Fibroblast of the aortic adventitia (primary cell): ENCODE results near the gene TRIM8. TPM values are rescaled to one million over a fixed set of nuclear protein-coding genes. Genes with fewer than 3 reads are reported as not detected.

ENCODE experiments used
- DNase-seq: peaks from one replicate; pipeline ENCODE4 v3.0.0-alpha.2; 2010; ENCODE audit warnings: low read depth
- H3K4me3 ChIP-seq: 2 replicates; pipeline ENCODE4 v1.5.1; 2011; ENCODE audit warnings: low read depth, mild to moderate bottlenecking, control low read depth, low read length, moderate library complexity
- total RNA-seq: library from RNA; depleted of rRNA; stranded (reverse); fragments of >200 nt; gene quantifications from 2 replicates; pipeline ENCODE4 v1.2.3, GENCODE V29; 2012; ENCODE audit warnings: low replicate concordance
- TF ChIP-seq, protein P1 (sequence below): IDR thresholded peaks from 2 replicates; pipeline ENCODE4 v1.5.1; 2011; ENCODE audit warnings: mild to moderate bottlenecking, low read length, control low read depth, inconsistent platforms; ENCODE audit not compliant: insufficient read depth

The TRIM8 gene
- total RNA-seq, 1 donor, result 83.0 TPM

DNA sequence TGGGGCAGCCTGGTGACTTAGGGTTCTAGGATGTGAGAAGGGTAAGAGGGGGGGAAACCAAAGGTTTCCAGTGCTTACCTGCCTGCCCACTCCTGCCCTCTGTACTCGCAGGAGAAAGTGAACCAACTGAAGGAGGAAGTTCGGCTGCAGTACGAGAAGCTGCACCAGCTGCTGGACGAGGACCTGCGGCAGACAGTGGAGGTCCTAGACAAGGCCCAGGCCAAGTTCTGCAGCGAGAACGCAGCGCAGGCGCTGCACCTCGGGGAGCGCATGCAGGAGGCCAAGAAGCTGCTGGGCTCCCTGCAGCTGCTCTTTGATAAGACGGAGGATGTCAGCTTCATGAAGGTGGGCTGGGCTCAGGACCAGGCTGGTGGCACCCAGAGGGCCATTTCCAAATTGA lies 10.7 kb downstream of the TRIM8 start:
- TF ChIP-seq, protein P1, sequence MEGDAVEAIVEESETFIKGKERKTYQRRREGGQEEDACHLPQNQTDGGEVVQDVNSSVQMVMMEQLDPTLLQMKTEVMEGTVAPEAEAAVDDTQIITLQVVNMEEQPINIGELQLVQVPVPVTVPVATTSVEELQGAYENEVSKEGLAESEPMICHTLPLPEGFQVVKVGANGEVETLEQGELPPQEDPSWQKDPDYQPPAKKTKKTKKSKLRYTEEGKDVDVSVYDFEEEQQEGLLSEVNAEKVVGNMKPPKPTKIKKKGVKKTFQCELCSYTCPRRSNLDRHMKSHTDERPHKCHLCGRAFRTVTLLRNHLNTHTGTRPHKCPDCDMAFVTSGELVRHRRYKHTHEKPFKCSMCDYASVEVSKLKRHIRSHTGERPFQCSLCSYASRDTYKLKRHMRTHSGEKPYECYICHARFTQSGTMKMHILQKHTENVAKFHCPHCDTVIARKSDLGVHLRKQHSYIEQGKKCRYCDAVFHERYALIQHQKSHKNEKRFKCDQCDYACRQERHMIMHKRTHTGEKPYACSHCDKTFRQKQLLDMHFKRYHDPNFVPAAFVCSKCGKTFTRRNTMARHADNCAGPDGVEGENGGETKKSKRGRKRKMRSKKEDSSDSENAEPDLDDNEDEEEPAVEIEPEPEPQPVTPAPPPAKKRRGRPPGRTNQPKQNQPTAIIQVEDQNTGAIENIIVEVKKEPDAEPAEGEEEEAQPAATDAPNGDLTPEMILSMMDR, result no peak
- DNase-seq, result no peak

DNA sequence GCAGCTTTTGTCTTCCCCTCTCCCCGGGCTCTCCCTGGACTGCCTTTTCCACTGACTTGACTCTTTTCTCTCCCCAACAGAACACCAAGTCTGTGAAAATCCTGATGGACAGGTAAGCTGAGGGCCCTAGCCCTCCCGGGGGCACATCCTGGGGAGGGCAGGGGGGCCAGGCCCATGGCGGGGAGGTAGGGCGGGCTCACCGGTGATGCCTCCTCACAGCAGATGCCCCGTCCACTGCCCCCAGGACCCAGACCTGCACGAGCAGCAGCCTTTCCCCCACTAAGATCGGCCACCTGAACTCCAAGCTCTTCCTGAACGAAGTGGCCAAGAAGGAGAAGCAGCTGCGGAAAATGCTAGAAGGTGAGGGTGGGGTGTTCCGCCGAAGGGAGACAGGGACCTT lies 11.7 kb downstream of the TRIM8 start:
- H3K4me3 ChIP-seq, result no peak overlapping the region
- TF ChIP-seq, protein P1, result no peak
- no peak for DNase-seq

More for the DNA sequence above, 10.7 kb downstream of the TRIM8 start:
- H3K4me3 ChIP-seq, result no peak overlapping the region

DNA sequence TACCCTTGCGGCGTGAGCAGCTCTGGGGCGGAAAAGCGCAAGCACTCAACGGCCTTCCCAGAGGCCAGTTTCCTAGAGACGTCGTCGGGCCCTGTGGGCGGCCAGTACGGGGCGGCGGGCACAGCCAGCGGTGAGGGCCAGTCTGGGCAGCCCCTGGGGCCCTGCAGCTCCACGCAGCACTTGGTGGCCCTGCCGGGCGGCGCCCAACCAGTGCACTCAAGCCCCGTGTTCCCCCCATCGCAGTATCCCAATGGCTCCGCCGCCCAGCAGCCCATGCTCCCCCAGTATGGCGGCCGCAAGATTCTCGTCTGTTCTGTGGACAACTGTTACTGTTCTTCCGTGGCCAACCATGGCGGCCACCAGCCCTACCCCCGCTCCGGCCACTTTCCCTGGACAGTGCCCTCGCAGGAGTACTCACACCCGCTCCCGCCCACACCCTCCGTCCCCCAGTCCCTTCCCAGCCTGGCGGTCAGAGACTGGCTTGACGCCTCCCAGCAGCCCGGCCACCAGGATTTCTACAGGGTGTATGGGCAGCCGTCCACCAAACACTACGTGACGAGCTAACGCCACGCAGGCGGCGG lies 12.6 kb downstream of the TRIM8 start:
- no peak overlapping the region for H3K4me3 ChIP-seq
- TF ChIP-seq, protein P1, result no peak
- DNase-seq, result no peak

DNA sequence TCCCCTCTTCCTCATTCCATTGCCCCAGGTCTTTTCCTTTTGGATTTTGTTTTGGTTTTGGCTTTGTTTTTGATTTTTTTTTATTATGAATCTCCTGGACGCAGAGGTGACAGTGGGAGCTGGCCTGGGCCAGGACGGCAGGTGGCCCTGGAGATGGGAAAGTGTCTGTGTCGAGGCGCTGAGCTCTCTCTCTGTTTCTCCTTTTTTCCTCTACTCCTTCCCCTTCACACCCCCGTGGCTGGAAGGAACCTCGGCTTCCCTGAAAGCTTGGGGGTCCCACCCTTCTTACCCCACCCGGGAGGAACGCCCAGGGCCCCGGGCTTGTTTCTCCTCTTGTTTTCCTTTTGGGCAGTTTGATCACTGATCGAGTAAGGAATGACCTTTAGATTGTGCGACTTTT lies 13.2 kb downstream of the TRIM8 start:
- TF ChIP-seq, protein P1, result no peak
- no peak for DNase-seq
- H3K4me3 ChIP-seq, result no peak overlapping the region

DNA sequence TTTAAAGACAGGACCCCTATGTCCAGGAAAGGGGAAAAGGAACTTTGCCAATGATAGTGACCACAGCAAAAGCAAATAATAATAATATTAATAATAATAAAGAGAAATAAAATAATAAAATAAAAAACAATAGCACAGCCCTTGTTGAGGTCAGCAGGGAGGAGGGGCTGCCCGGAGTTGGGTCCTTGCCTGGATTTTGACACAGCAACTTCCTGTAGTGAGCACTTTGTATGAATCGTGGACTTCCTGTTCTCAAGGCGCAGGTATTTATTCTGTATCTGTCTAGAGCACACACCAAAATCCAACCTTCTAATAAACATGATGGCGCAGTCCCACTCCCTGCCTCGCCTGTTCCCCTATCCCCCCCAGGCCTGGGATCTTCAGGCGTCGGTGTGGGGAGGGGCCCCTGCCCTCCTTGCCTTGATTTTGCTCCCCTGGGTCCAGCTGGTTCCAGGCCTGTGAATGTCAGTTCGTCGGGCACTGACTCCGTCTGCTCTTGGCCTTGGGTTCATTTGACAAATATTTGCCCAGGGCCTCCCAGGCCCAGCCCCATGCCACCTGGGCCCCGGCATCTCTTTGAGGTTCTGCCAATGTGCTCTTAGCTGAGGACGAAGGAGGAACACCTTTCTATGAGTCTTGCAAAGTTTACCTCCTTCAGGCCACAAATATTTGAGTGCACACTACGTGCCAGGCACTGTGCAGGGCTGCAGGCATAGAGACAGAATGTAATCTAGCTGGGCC lies 13.9 kb downstream of the TRIM8 start:
- TF ChIP-seq, protein P1, result no peak
- no peak overlapping the region for H3K4me3 ChIP-seq
- DNase-seq, result peak; percentile 61

DNA sequence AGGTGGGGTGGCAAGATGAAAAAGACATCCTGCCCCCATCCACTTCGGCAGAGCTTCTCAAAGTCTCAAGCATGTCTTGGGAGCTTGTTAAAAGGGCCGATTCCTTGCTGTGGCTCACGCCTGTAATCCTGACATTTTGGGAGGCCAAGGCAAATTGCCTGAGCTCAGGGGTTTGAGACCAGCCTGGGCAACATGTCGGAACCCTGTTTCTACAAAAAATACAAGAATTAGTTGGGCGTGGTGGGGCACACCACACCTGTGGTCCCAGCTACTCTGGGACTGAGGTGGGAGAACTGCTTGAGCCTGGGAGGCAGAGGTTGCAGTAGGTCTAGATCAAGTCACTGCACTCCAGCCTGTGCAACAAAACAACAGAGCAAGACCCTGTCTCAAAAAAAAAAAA lies 14.5 kb downstream of the TRIM8 start:
- TF ChIP-seq, protein P1, result no peak
- no peak for DNase-seq
- H3K4me3 ChIP-seq, result no peak overlapping the region
